SK-N-SH (cell line): Measurements from ENCODE around the gene TMEM184C. TPM values are rescaled to one million over a fixed set of nuclear protein-coding genes. Genes with fewer than 3 reads are reported as not detected.

Source experiments
- CTCF ChIA-PET: fragments of 300-600, 350-600 bp; formaldehyde crosslinking; extraction: SDS; loops from one replicate; lab custom pipeline; 2021; lab: Yijun Ruan, JAX
- POLR2A ChIA-PET: fragments of 350-600 bp; sonication (Branson Sonifier 250); formaldehyde crosslinking; extraction: SDS; loops from one replicate; lab custom pipeline; 2020; ENCODE audit warnings: antibody characterized with exemption, inconsistent platforms; lab: Yijun Ruan, JAX
- DNase-seq: peaks from one replicate; pipeline ENCODE4 v3.0.0; 2012
- H2AFZ ChIP-seq: fragments of 200-600 bp; sonication (generic); 2 replicates; pipeline ENCODE4 v1.8.1; 2016; ENCODE audit warnings: antibody characterized with exemption, mild to moderate bottlenecking, low read depth
- H3F3A ChIP-seq: fragments of 200-600 bp; sonication (generic); replicated peaks from 2 replicates; pipeline ENCODE3; 2016; ENCODE audit warnings: antibody characterized with exemption, mild to moderate bottlenecking; ENCODE audit not compliant: insufficient read depth
- H3K27ac ChIP-seq, 2 experiments: fragments of 200-500 bp in 1 of 2; fragments of 200-600 bp in 1 of 2; sonication (Bioruptor generic) in 1 of 2; sonication (generic), shearing (Covaris generic) in 1 of 2; 2 replicates each; pipeline versions ENCODE4 v1.5.1 to v1.6.1; 2014 to 2016; ENCODE audit warnings: low read depth in 2 of 2, inconsistent platforms in 1 of 2, low read length in 1 of 2, mild to moderate bottlenecking in 1 of 2, mixed read lengths in 1 of 2
- H3K27me3 ChIP-seq: fragments of 200-600 bp; sonication (generic), shearing (Covaris generic); 2 replicates; pipeline ENCODE4 v1.6.1; 2016; ENCODE audit warnings: mixed run types; ENCODE audit not compliant: insufficient read depth
- H3K36me3 ChIP-seq, 2 experiments: fragments of 200-500 bp in 1 of 2; fragments of 200-600 bp in 1 of 2; sonication (Bioruptor generic) in 1 of 2; sonication (generic) in 1 of 2; replicated peaks in 1 of 2; 2 replicates each; pipeline versions ENCODE3 to v1.5.1; 2014 to 2016; ENCODE audit warnings: low read length in 1 of 2, mild to moderate bottlenecking in 1 of 2; ENCODE audit not compliant: insufficient read depth in 2 of 2, control insufficient read depth in 1 of 2
- H3K4me1 ChIP-seq, 2 experiments: fragments of 200-500 bp in 1 of 2; fragments of 200-600 bp in 1 of 2; sonication (Bioruptor generic) in 1 of 2; sonication (generic), shearing (Covaris generic) in 1 of 2; 2 replicates each; pipeline versions ENCODE4 v1.5.1 to v1.6.1; 2014 to 2016; ENCODE audit warnings: low read depth in 1 of 2, low read length in 1 of 2, mixed run types in 1 of 2; ENCODE audit not compliant: insufficient read depth in 2 of 2, control insufficient read depth in 1 of 2
- H3K4me2 ChIP-seq: fragments of 200-600 bp; sonication (generic), shearing (Covaris generic); 2 replicates; pipeline ENCODE4 v1.6.1; 2017; ENCODE audit warnings: mixed run types
- H3K4me3 ChIP-seq, 2 experiments: fragments of 200-500 bp in 1 of 2; fragments of 200-600 bp in 1 of 2; sonication (Bioruptor generic) in 1 of 2; sonication (generic), shearing (Covaris generic) in 1 of 2; 2 replicates each; pipeline versions ENCODE4 v1.5.1 to v1.8.1; 2014 to 2016; ENCODE audit warnings: low read depth in 2 of 2, inconsistent platforms in 1 of 2, low read length in 1 of 2, mild to moderate bottlenecking in 1 of 2, mixed read lengths in 1 of 2, moderate library complexity in 1 of 2
- H3K79me2 ChIP-seq: fragments of 200-600 bp; sonication (generic); 2 replicates; pipeline ENCODE4 v1.8.1; 2017; ENCODE audit warnings: mild to moderate bottlenecking; ENCODE audit not compliant: insufficient read depth
- H3K9ac ChIP-seq: fragments of 200-600 bp; sonication (generic); 2 replicates; pipeline ENCODE4 v1.6.1; 2017; ENCODE audit warnings: mixed run types
- H3K9me2 ChIP-seq: fragments of 200-600 bp; sonication (generic); 2 replicates; pipeline ENCODE4 v1.6.1; 2017; ENCODE audit warnings: mixed run types
- H3K9me3 ChIP-seq: fragments of 200-600 bp; sonication (generic); 2 replicates; pipeline ENCODE4 v1.6.1; 2017; ENCODE audit warnings: mixed run types, mild to moderate bottlenecking, moderate library complexity
- H4K20me1 ChIP-seq: fragments of 200-600 bp; sonication (generic); 2 replicates; pipeline ENCODE4 v1.6.1; 2017; ENCODE audit warnings: mild to moderate bottlenecking, mixed run types; ENCODE audit not compliant: insufficient read depth
- CHD2 ChIP-seq: fragments of 150-350 bp; IDR thresholded peaks from 2 replicates; pipeline ENCODE4 v1.6.1; 2018; ENCODE audit warnings: low read length; ENCODE audit not compliant: partially characterized antibody
- ELF1 ChIP-seq: IDR thresholded peaks from 2 replicates; pipeline ENCODE4 v1.4.0; 2012
- EP300 ChIP-seq, 2 experiments: IDR thresholded peaks; 2 replicates each; pipeline versions ENCODE4 v1.4.0 to v1.6.1; 2012; ENCODE audit warnings: borderline replicate concordance in 1 of 2, low read depth in 1 of 2, low read length in 1 of 2
- EZH2phosphoT487 ChIP-seq: fragments of 200-600 bp; sonication (generic); IDR thresholded peaks from 2 replicates; pipeline ENCODE4 v1.6.1; 2017; ENCODE audit warnings: low read depth, mixed run types, mild to moderate bottlenecking, antibody characterized with exemption, moderate library complexity, borderline replicate concordance
- FOSL2 ChIP-seq: IDR thresholded peaks from 2 replicates; pipeline ENCODE4 v1.4.0; 2012; ENCODE audit warnings: low read depth, mild to moderate bottlenecking, moderate library complexity, borderline replicate concordance
- GABPA ChIP-seq: IDR thresholded peaks from 2 replicates; pipeline ENCODE4 v1.4.0; 2012; ENCODE audit warnings: low read depth, mild to moderate bottlenecking
- GATA2 ChIP-seq: sonication (generic); formaldehyde crosslinking; IDR thresholded peaks from 2 replicates; pipeline ENCODE4 v1.5.0; 2020; ENCODE audit warnings: mild to moderate bottlenecking, missing genetic modification reagents
- IRF3 ChIP-seq: fragments of 150-350 bp; IDR thresholded peaks from 2 replicates; pipeline ENCODE4 v1.6.1; 2016; ENCODE audit warnings: mild to moderate bottlenecking, low read depth, low read length
- JUND ChIP-seq: IDR thresholded peaks from 2 replicates; pipeline ENCODE4 v1.4.0; 2012
- MEF2A ChIP-seq: IDR thresholded peaks from 2 replicates; pipeline ENCODE4 v1.4.0; 2012; ENCODE audit warnings: low read depth, borderline replicate concordance
- MXI1 ChIP-seq: IDR thresholded peaks from 2 replicates; pipeline ENCODE4 v1.6.1; 2012; ENCODE audit warnings: mild to moderate bottlenecking, low read depth, low read length, improper control_type of control experiment
- NFIC ChIP-seq: IDR thresholded peaks from 2 replicates; pipeline ENCODE4 v1.4.0; 2012; ENCODE audit warnings: borderline replicate concordance
- NRF1 ChIP-seq: IDR thresholded peaks from 2 replicates; pipeline ENCODE4 v1.6.1; 2012; ENCODE audit warnings: low read depth, mild to moderate bottlenecking, low read length
- POLR2AphosphoS5 ChIP-seq: IDR thresholded peaks from 2 replicates; pipeline ENCODE4 v1.6.1; 2012; ENCODE audit warnings: low read depth, low read length
- RAD21 ChIP-seq: IDR thresholded peaks from 2 replicates; pipeline ENCODE4 v1.6.1; 2012; ENCODE audit warnings: mild to moderate bottlenecking, low read length
- RCOR1 ChIP-seq: fragments of 150-350 bp; IDR thresholded peaks from 2 replicates; pipeline ENCODE4 v1.6.1; 2017; ENCODE audit warnings: antibody characterized with exemption, low read length
- REST ChIP-seq: IDR thresholded peaks from 2 replicates; pipeline ENCODE4 v1.6.1; 2012; ENCODE audit warnings: mild to moderate bottlenecking, low read depth, low read length, moderate library complexity
- RFX5 ChIP-seq: IDR thresholded peaks from 2 replicates; pipeline ENCODE4 v1.6.1; 2012; ENCODE audit warnings: mild to moderate bottlenecking, improper control_type of control experiment, low read length
- SIN3A ChIP-seq: IDR thresholded peaks from 2 replicates; pipeline ENCODE4 v1.6.1; 2012; ENCODE audit warnings: low read depth, mild to moderate bottlenecking, low read length, moderate library complexity, borderline replicate concordance
- SMC3 ChIP-seq: IDR thresholded peaks from 2 replicates; pipeline ENCODE4 v1.6.1; 2012; ENCODE audit warnings: low read depth, low read length, improper control_type of control experiment
- TCF12 ChIP-seq: IDR thresholded peaks from 2 replicates; pipeline ENCODE4 v1.4.0; 2012
- TEAD4 ChIP-seq: IDR thresholded peaks from 2 replicates; pipeline ENCODE4 v1.4.0; 2012; ENCODE audit warnings: mild to moderate bottlenecking, borderline replicate concordance; ENCODE audit not compliant: insufficient read depth
- USF1 ChIP-seq: IDR thresholded peaks from 2 replicates; pipeline ENCODE4 v1.4.0; 2012; ENCODE audit warnings: low read depth, borderline replicate concordance
- YY1 ChIP-seq: IDR thresholded peaks from 2 replicates; pipeline ENCODE4 v1.4.0; 2012; ENCODE audit warnings: low read depth, mild to moderate bottlenecking
- WGBS: methylation state at CpG from one replicate; pipeline ENCODE4 v1.1.6; 2017; ENCODE audit warnings: low lambda C conversion rate; 5-methylcytosine and 5-hydroxymethylcytosine counted together
- polyA plus RNA-seq, 3 experiments: library from polyadenylated mRNA; depleted of rRNA; stranded (reverse); fragments of >200 nt; gene quantifications; 2 replicates each; pipeline ENCODE4 v1.2.3, GENCODE V29; 2012
- TF ChIP-seq, protein P1 (sequence below): IDR thresholded peaks from 2 replicates; pipeline ENCODE4 v1.4.0; 2012; ENCODE audit warnings: low read depth, borderline replicate concordance

The TMEM184C gene
- 17.5 and 22.8 TPM in 2 replicates for polyA plus RNA-seq (2012; rRNA removed)
- 19.3 and 22.1 TPM in 2 replicates for polyA plus RNA-seq (2012; cell fraction: cytosol; rRNA removed)
- polyA plus RNA-seq (2012; cell fraction: nucleus; rRNA removed): 13.5 and 18.7 TPM in 2 replicates

DNA sequence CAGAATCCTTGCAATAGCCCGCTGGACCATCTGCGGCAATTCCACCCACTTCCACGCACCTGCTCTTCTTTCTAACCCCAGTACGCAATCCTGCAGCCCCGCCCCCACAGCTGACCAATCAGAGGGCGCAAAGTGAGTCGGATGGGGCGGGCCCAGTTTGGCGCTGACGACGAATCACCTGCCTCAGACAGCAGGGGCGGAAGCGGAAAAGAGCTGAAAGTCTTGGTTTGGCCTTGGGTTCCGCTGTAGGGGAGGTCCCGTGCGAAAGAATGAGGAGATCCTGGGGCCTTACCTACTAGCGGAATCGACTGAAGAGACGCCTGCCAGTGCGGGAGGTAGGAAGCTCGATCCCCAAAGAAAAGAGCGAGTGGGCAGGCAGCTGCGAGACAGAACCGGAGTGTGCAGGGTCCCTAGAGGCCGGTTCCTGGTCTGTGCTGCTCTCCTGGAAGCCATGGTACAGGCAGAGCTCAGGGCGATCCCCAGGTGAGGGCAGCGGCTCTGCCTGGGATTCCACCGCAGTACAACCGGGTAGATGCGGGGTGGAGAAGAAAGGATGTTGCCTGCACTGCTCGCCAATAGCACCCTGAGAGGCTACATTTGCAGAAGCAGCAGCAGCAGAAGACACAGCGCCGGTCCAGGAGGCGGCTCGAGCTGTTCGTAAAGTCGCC, at the start of gene TMEM184C:
Gene TMEM184C (plus strand): TSS at position 225 of the 668 bp plus-strand sequence. CDS start 560 bp downstream, outside the sequence.
- no peaks in the 10 kb centered on the region for H3K9me2 ChIP-seq
- WGBS: 4% methylated on average over 32 of the region's 37 CpGs
- TF ChIP-seq POLR2AphosphoS5 (peak; percentile 95), MXI1 (peak; percentile 70), MEF2A (no peak), NRF1 (no peak), FOSL2 (no peak), SIN3A (no peak), SMC3 (no peak), JUND (no peak), YY1 (peak; percentile 47; the same call in 1 of the 2 replicates), RFX5 (peak; percentile 60; the same call in 1 of the 2 replicates), EP300 (IDR thresholded peaks at IDR 0.05; ENCODE audit: borderline replicate concordance in 1 of 2, low read depth in 1 of 2, low read length in 1 of 2) (peak in 1 of 2 experiments; percentile 5; a peak in 1 of 4 replicates), RCOR1 (no peak), EZH2phosphoT487 (no peak), RAD21 (no peak), USF1 (no peak), ELF1 (peak; percentile 91), GATA2 (CRISPR knock-in tag) (no peak), NFIC (no peak), TEAD4 (no peak), CHD2 (peak; percentile 69), TCF12 (peak; percentile 7; the same call in 1 of the 2 replicates), IRF3 (peak; percentile 47), REST (no peak), GABPA (peak; percentile 95)
- TF ChIP-seq, protein P1, sequence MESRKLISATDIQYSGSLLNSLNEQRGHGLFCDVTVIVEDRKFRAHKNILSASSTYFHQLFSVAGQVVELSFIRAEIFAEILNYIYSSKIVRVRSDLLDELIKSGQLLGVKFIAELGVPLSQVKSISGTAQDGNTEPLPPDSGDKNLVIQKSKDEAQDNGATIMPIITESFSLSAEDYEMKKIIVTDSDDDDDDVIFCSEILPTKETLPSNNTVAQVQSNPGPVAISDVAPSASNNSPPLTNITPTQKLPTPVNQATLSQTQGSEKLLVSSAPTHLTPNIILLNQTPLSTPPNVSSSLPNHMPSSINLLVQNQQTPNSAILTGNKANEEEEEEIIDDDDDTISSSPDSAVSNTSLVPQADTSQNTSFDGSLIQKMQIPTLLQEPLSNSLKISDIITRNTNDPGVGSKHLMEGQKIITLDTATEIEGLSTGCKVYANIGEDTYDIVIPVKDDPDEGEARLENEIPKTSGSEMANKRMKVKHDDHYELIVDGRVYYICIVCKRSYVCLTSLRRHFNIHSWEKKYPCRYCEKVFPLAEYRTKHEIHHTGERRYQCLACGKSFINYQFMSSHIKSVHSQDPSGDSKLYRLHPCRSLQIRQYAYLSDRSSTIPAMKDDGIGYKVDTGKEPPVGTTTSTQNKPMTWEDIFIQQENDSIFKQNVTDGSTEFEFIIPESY: no peak

More for the DNA sequence above, at the start of gene TMEM184C:
- H3K79me2 ChIP-seq: peaks cover 48% of the 10 kb centered on the region
- H3K4me3 ChIP-seq: peak within 1 kb of the TSS; percentile 79 to 98
- H4K20me1 ChIP-seq: peaks cover 9% of the 10 kb centered on the region; the same call in 1 of the 2 replicates
- H3K9ac ChIP-seq: peak within 1 kb of the TSS; percentile 66
- H3K36me3 ChIP-seq: peaks cover 9 to 13% of the 10 kb centered on the region in 2 experiments
- H3K4me1 ChIP-seq: peaks cover 0 to 20% of the 10 kb centered on the region in 2 experiments; a peak in 3 of 4 replicates
- peak within 1 kb of the TSS; percentile 64 to 86; a peak in 3 of 4 replicates for H3K27ac ChIP-seq
- no peaks in the 10 kb centered on the region for H3F3A ChIP-seq
- peak within 1 kb of the TSS; percentile 88 for H2AFZ ChIP-seq
- ChIA-PET POLR2A (interaction anchor here (0.6 to 1.7 kb wide), 8 partner anchors 9 to 178 kb away, joined by 3 to 13 read pairs (median 4); partner anchors contain the start of genes ARHGAP10 and PRMT9), CTCF (interaction anchor here (0.7 to 5.9 kb wide), 8 partner anchors 16 to 248 kb away, joined by 3 to 47 read pairs (median 4); no protein-coding TSS in a partner anchor)
- no peaks in the 10 kb centered on the region for H3K9me3 ChIP-seq
- peak within 1 kb of the TSS; percentile 88 for H3K4me2 ChIP-seq
- H3K27me3 ChIP-seq: no peaks in the 10 kb centered on the region
- DNase-seq: peak; percentile 89
